DOHH2 (cell line): ENCODE measurements around the gene KIF1B.
"Not testable (repeated sequence)": the region's sequence is repeated elsewhere in the genome, so short reads cannot be mapped to it uniquely, and the experiment has no call there.

Source experiments
- H3F3A ChIP-seq: fragments of 200-600 bp; sonication (generic), shearing (Covaris generic); 2 replicates; pipeline ENCODE4 v1.6.0; 2016; ENCODE audit warnings: antibody characterized with exemption, mild to moderate bottlenecking; ENCODE audit not compliant: control insufficient read depth, insufficient read depth
- H3K27ac ChIP-seq: fragments of 200-600 bp; sonication (generic); 2 replicates; pipeline ENCODE4 v1.5.1; 2014; ENCODE audit warnings: low read depth, mild to moderate bottlenecking, low read length, moderate library complexity
- H3K27me3 ChIP-seq: fragments of 200-600 bp; sonication (generic); 2 replicates; pipeline ENCODE4 v1.6.1; 2014; ENCODE audit warnings: mild to moderate bottlenecking, low read length, mixed read lengths; ENCODE audit not compliant: control insufficient read depth
- H3K36me3 ChIP-seq: fragments of 200-600 bp; sonication (generic); 2 replicates; pipeline ENCODE4 v1.6.1; 2014; ENCODE audit warnings: mild to moderate bottlenecking, low read length, moderate library complexity, mixed read lengths; ENCODE audit not compliant: control insufficient read depth
- H3K4me1 ChIP-seq: fragments of 200-600 bp; sonication (generic); 2 replicates; pipeline ENCODE4 v1.6.1; 2014; ENCODE audit warnings: mild to moderate bottlenecking, low read length, mixed read lengths; ENCODE audit not compliant: control insufficient read depth
- H3K4me2 ChIP-seq: fragments of 200-600 bp; sonication (generic); 2 replicates; pipeline ENCODE4 v1.6.0; 2014; ENCODE audit warnings: mild to moderate bottlenecking, low read length, moderate library complexity
- H3K4me3 ChIP-seq: fragments of 200-600 bp; sonication (generic); 2 replicates; pipeline ENCODE4 v1.5.1; 2014; ENCODE audit warnings: mild to moderate bottlenecking, low read length, mixed read lengths
- H3K79me2 ChIP-seq: fragments of 200-600 bp; sonication (generic); 2 replicates; pipeline ENCODE4 v1.6.1; 2014; ENCODE audit warnings: mild to moderate bottlenecking, low read length, mixed read lengths; ENCODE audit not compliant: control insufficient read depth
- H3K9me2 ChIP-seq: fragments of 200-600 bp; sonication (generic); replicated peaks from 2 replicates; pipeline ENCODE4 v1.6.1; 2014; ENCODE audit warnings: mild to moderate bottlenecking, low read length, mixed read lengths; ENCODE audit not compliant: control insufficient read depth
- H3K9me3 ChIP-seq: fragments of 200-600 bp; sonication (generic); 2 replicates; pipeline ENCODE4 v1.6.1; 2014; ENCODE audit warnings: antibody characterized with exemption, low read length, mixed read lengths; ENCODE audit not compliant: control insufficient read depth, insufficient read depth
- H4K20me1 ChIP-seq: fragments of 200-600 bp; sonication (generic); 2 replicates; pipeline ENCODE4 v1.6.0; 2014; ENCODE audit warnings: low read depth, mild to moderate bottlenecking, antibody characterized with exemption, low read length, moderate library complexity; ENCODE audit not compliant: control insufficient read depth, insufficient read depth
- EZH2phosphoT487 ChIP-seq: fragments of 200-600 bp; sonication (generic); IDR thresholded peaks from 2 replicates; pipeline ENCODE4 v1.6.1; 2017; ENCODE audit warnings: borderline replicate concordance, mild to moderate bottlenecking, antibody characterized with exemption, low read length, moderate library complexity, mixed read lengths
- TF ChIP-seq, protein P1 (sequence below): fragments of 200-600 bp; sonication (generic); IDR thresholded peaks from one replicate; pipeline ENCODE4 v1.5.1; 2014; ENCODE audit warnings: antibody characterized with exemption, mild to moderate bottlenecking, low read depth, low read length; ENCODE audit not compliant: poor library complexity, severe bottlenecking

KIF1B gene

DNA sequence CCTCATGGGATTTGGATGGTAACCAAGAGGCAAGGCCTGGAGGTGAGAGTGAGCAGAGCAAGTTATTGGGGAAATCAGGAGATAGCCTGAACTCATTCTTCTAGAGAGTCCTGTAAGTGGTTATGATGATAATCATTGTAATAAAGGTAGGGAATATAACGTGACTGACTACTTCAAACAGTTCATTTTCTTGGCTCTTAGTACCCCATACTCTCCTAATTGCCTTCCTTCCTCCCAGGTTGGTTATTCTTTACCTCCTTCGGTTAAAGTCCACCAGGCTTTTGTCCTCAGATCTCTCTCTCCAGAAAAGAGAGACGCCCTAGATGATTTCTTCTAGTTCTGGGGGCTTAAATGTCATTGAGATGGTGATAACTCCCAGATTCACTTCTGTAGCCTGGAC, 35.3 kb downstream of the KIF1B start:
- Histone ChIP-seq H3K4me3 (no peak overlapping the region), H3K36me3 (no peaks in the 10 kb centered on the region), H3K4me1 (peaks cover 13% of the 10 kb centered on the region), H3F3A (no peaks in the 10 kb centered on the region), H3K27ac (no peak overlapping the region), H3K9me2 (no peaks in the 10 kb centered on the region), H3K9me3 (no peaks in the 10 kb centered on the region), H3K27me3 (no peaks in the 10 kb centered on the region), H3K4me2 (no peak overlapping the region), H4K20me1 (no peaks in the 10 kb centered on the region), H3K79me2 (no peaks in the 10 kb centered on the region)
- TF ChIP-seq, protein P1, sequence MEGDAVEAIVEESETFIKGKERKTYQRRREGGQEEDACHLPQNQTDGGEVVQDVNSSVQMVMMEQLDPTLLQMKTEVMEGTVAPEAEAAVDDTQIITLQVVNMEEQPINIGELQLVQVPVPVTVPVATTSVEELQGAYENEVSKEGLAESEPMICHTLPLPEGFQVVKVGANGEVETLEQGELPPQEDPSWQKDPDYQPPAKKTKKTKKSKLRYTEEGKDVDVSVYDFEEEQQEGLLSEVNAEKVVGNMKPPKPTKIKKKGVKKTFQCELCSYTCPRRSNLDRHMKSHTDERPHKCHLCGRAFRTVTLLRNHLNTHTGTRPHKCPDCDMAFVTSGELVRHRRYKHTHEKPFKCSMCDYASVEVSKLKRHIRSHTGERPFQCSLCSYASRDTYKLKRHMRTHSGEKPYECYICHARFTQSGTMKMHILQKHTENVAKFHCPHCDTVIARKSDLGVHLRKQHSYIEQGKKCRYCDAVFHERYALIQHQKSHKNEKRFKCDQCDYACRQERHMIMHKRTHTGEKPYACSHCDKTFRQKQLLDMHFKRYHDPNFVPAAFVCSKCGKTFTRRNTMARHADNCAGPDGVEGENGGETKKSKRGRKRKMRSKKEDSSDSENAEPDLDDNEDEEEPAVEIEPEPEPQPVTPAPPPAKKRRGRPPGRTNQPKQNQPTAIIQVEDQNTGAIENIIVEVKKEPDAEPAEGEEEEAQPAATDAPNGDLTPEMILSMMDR = no peak
- TF ChIP-seq EZH2phosphoT487 = no peak

DNA sequence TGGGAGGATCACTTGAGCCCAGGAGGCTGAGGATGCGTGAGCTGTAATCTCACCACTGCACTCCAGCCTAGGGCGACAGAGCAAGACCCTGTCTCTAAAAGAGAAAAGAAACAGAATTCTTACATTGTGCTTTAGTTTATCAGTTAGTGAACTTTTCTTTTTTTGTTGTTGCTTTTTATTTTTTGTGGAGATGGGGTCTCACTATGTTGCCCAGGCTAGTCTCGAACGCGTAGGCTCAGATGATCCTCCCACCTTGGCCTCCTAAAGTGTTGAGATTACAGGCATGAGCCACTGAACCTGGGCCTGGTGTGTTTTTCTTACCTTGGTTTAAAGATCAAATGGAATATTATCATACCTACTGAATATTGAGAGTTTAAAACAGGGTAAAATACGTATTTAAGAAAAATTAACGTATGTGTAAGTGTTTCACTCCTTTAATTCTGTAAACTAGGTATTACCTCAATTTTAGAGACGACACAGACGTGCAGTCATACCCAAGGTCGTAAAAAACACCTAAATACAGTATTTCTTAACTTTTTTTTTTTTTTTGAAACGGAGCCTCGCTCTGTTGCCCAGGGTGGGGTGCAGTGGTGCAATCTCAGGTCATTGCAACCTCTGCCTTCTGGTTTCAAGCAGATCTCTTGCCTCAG, 39.6 kb downstream of the KIF1B start:
- no peak for TF ChIP-seq EZH2phosphoT487
- no peak overlapping the region for H3K4me2 ChIP-seq
- no peaks in the 10 kb centered on the region for H3F3A ChIP-seq
- no peaks in the 10 kb centered on the region for H3K27me3 ChIP-seq
- no peaks in the 10 kb centered on the region for H3K79me2 ChIP-seq
- peaks cover 6% of the 10 kb centered on the region; the same call in 1 of the 2 replicates for H3K4me1 ChIP-seq
- H3K36me3 ChIP-seq = no peaks in the 10 kb centered on the region
- H3K27ac ChIP-seq = no peak overlapping the region
- no peaks in the 10 kb centered on the region for H3K9me3 ChIP-seq
- H4K20me1 ChIP-seq = no peaks in the 10 kb centered on the region
- no peaks in the 10 kb centered on the region for H3K9me2 ChIP-seq
- no peak overlapping the region for H3K4me3 ChIP-seq

DNA sequence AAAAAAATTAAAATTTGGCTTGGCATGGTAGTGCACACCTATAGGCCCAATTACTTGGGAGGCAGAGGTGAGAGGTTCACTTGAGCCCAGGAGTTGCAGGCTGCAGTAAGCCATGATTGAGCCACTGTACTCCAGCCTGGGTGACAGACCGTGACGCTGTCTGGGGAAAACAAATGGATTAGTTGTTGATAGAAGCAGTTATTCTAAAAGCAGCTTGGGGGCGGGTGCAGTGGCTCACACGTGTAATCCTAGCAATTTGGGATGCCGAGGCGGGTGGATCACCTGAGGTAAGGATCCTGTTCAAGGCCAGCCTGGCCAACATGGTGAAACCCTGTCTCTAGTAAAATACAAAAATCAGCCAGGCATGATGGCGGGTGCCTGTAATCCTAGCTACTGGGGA, 40.3 kb downstream of the KIF1B start:
- Histone ChIP-seq H3K4me1 (peaks cover 6% of the 10 kb centered on the region; the same call in 1 of the 2 replicates), H3K4me3 (no peak overlapping the region), H3K79me2 (no peaks in the 10 kb centered on the region), H3K36me3 (no peaks in the 10 kb centered on the region), H3K27me3 (no peaks in the 10 kb centered on the region), H3K4me2 (no peak overlapping the region), H3K9me2 (no peaks in the 10 kb centered on the region), H4K20me1 (no peaks in the 10 kb centered on the region), H3F3A (no peaks in the 10 kb centered on the region), H3K9me3 (no peaks in the 10 kb centered on the region), H3K27ac (no peak overlapping the region)
- no peak for TF ChIP-seq EZH2phosphoT487
- TF ChIP-seq, protein P1 = no peak

DNA sequence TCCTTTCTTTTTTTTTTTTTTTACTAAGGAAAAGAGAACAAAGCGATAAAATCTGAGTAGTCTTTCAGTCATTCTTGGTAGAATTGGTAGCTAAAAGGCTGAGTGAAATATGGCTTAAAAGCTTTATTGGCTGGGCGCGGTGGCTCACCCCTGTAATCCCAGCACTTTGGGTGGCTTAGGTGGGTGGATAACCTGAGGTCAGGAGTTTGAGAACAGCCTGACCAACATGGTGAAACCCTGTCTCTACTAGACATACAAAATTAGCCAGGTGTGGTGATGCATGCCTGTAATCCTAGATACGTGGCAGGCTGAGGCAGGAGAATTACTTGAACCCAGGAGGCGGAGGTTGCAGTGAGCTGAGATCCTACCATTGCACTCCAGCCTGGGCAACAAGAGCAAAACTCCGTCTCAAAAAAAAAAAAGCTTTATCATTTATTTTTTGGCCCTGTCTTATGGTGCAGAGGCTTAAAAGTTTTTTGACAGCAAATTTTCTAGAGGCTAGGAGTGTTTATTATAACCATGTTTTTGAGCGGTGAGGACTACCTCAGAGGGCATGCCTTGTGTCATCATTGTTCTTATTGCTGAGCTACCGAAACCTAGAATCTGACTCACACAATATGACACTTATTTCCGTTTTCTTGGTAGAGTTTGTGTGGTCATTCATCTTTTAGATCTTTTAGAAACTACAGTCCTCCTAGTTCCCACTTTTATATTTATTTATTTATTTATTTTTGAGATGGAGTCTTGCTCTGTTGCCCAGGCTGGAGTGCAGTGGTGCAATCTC, 41.1 kb downstream of the KIF1B start:
- H3K4me3 ChIP-seq, H3K36me3 ChIP-seq, H3K4me1 ChIP-seq, H3F3A ChIP-seq, H3K9me3 ChIP-seq, H3K79me2 ChIP-seq, H3K9me2 ChIP-seq, H3K4me2 ChIP-seq, H3K27ac ChIP-seq, H3K27me3 ChIP-seq, H4K20me1 ChIP-seq: not testable (repeated sequence)
